ENCODE measurements around the gene CREB1.

DNA sequence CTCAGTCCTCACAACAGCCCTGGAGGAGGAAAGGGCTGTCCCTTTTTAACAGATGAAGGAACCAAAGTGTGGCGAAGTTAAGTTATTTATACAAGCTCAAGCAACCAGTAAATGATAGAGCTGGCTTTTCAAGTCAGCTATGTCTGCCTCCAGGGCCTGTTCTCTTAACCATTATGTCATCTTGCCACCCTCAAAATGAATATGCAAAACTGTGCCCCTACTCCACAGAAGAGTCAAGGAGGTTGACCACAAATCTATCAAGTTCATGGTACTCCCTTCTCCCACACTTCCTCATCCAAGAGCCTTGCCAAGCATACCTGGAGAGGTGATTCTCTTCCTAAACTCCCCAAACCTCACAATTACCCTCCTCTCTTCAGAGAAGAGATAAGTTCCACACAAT, 37.3 kb upstream of the CREB1 start:
- no peak for TF ChIP-seq POLR2A (IDR thresholded peaks at IDR 0.05; ENCODE audit: low read depth, low read length)
- TF ChIP-seq POLR2AphosphoS5 (IDR thresholded peaks at IDR 0.05; ENCODE audit: low read depth, low read length) = no peak
